H9 (cell line): ENCODE measurements around the gene REEP1. TPM values are rescaled to one million over a fixed set of nuclear protein-coding genes. Genes with fewer than 3 reads are reported as not detected.

Experiments used
- DNase-seq: peaks from one replicate; pipeline ENCODE4 v3.0.0-alpha.2; 2017
- H2AFZ ChIP-seq: one replicate; pipeline ENCODE4 v1.6.1; 2013; ENCODE audit warnings: mild to moderate bottlenecking, low read length, control low read depth, moderate library complexity
- H2AK5ac ChIP-seq: 2 replicates; pipeline ENCODE4 v1.6.1; 2013; ENCODE audit warnings: low read length, control low read depth, mixed read lengths; ENCODE audit not compliant: insufficient read length
- H2BK120ac ChIP-seq: one replicate; pipeline ENCODE4 v1.6.1; 2013; ENCODE audit warnings: low read depth, mild to moderate bottlenecking, low read length, control low read depth, inconsistent platforms; ENCODE audit not compliant: poor library complexity, severe bottlenecking
- H2BK12ac ChIP-seq: 2 replicates; pipeline ENCODE4 v1.6.1; 2013; ENCODE audit warnings: low read length, control low read depth, mixed read lengths, low read depth; ENCODE audit not compliant: insufficient read length
- H2BK15ac ChIP-seq: 2 replicates; pipeline ENCODE4 v1.6.1; 2013; ENCODE audit warnings: low read depth, low read length, control low read depth
- H2BK20ac ChIP-seq: one replicate; pipeline ENCODE4 v1.6.1; 2013; ENCODE audit warnings: low read depth, mild to moderate bottlenecking, low read length, control low read depth, inconsistent platforms; ENCODE audit not compliant: poor library complexity, severe bottlenecking
- H2BK5ac ChIP-seq: 2 replicates; pipeline ENCODE4 v1.6.1; 2013; ENCODE audit warnings: low read length, control low read depth, mixed read lengths; ENCODE audit not compliant: insufficient read length
- H3K14ac ChIP-seq: 2 replicates; pipeline ENCODE4 v1.6.1; 2013; ENCODE audit warnings: low read length, control low read depth; ENCODE audit not compliant: insufficient read depth
- H3K18ac ChIP-seq: 2 replicates; pipeline ENCODE4 v1.6.1; 2013; ENCODE audit warnings: low read depth, mild to moderate bottlenecking, mixed read lengths, low read length, control low read depth; ENCODE audit not compliant: insufficient read length
- H3K23ac ChIP-seq: 2 replicates; pipeline ENCODE4 v1.6.1; 2013; ENCODE audit warnings: low read length, control low read depth, mixed read lengths, low read depth; ENCODE audit not compliant: insufficient read length
- H3K23me2 ChIP-seq: 2 replicates; pipeline ENCODE4 v1.6.1; 2013; ENCODE audit warnings: low read depth, mild to moderate bottlenecking, mixed read lengths, low read length, control low read depth; ENCODE audit not compliant: insufficient read length, poor library complexity, severe bottlenecking
- H3K27ac ChIP-seq: 2 replicates; pipeline ENCODE4 v1.5.1; 2013; ENCODE audit warnings: low read length, control low read depth, mixed read lengths, low read depth; ENCODE audit not compliant: insufficient read length
- H3K27me3 ChIP-seq: 2 replicates; pipeline ENCODE4 v1.6.1; 2013; ENCODE audit warnings: low read length, control low read depth, inconsistent platforms; ENCODE audit not compliant: insufficient read depth
- H3K4ac ChIP-seq: 2 replicates; pipeline ENCODE4 v1.6.1; 2013; ENCODE audit warnings: low read depth, mild to moderate bottlenecking, control low read depth, inconsistent platforms, low read length, moderate library complexity
- H3K4me1 ChIP-seq: 2 replicates; pipeline ENCODE4 v1.6.1; 2013; ENCODE audit warnings: low read length, control low read depth, inconsistent platforms; ENCODE audit not compliant: insufficient read depth
- H3K4me2 ChIP-seq: 2 replicates; pipeline ENCODE4 v1.6.1; 2013; ENCODE audit warnings: low read length, control low read depth, mixed read lengths; ENCODE audit not compliant: insufficient read length, insufficient read depth
- H3K56ac ChIP-seq: 2 replicates; pipeline ENCODE4 v1.6.1; 2013; ENCODE audit warnings: low read depth, mild to moderate bottlenecking, mixed read lengths, low read length, control low read depth; ENCODE audit not compliant: insufficient read length
- H3K79me1 ChIP-seq: 2 replicates; pipeline ENCODE4 v1.6.1; 2013; ENCODE audit warnings: low read depth, mild to moderate bottlenecking, moderate library complexity, low read length, control low read depth, inconsistent platforms; ENCODE audit not compliant: insufficient read depth, poor library complexity, severe bottlenecking
- H3K79me2 ChIP-seq: 2 replicates; pipeline ENCODE4 v1.6.1; 2013; ENCODE audit warnings: low read length, control low read depth, inconsistent platforms; ENCODE audit not compliant: insufficient read depth
- H3K9ac ChIP-seq: 2 replicates; pipeline ENCODE4 v1.6.1; 2013; ENCODE audit warnings: low read length, control low read depth, mixed read lengths; ENCODE audit not compliant: insufficient read length; ENCODE audit errors: extremely low read depth
- H3K9me3 ChIP-seq: one replicate; pipeline ENCODE4 v1.6.1; 2013; ENCODE audit warnings: low read depth, low read length, inconsistent platforms; ENCODE audit not compliant: control insufficient read depth
- H3T11ph ChIP-seq: one replicate; pipeline ENCODE4 v1.6.1; 2013; ENCODE audit warnings: mild to moderate bottlenecking, low read length, control low read depth, inconsistent platforms
- H4K20me1 ChIP-seq: one replicate; pipeline ENCODE4 v1.6.1; 2013; ENCODE audit not compliant: control insufficient read depth, insufficient read length, insufficient read depth
- H4K5ac ChIP-seq: 2 replicates; pipeline ENCODE4 v1.6.1; 2013; ENCODE audit warnings: low read depth, mild to moderate bottlenecking, mixed read lengths, low read length, control low read depth; ENCODE audit not compliant: insufficient read length
- H4K8ac ChIP-seq: replicated peaks from 2 replicates; pipeline ENCODE4 v1.6.1; 2013; ENCODE audit warnings: low read length, control low read depth, mixed read lengths, low read depth; ENCODE audit not compliant: insufficient read length
- H4K91ac ChIP-seq: 2 replicates; pipeline ENCODE4 v1.6.1; 2013; ENCODE audit warnings: low read depth, mild to moderate bottlenecking, moderate library complexity, mixed read lengths, low read length, control low read depth; ENCODE audit not compliant: insufficient read length
- H3K27ac Mint-ChIP-seq, 3 experiments: 2 replicates in 2 of 3; 3 replicates in 1 of 3; pipeline ENCODE4 v1.8.0; 2020 to 2021; ENCODE audit warnings: mixed read lengths in 3 of 3, mild to moderate bottlenecking in 1 of 3, moderate library complexity in 1 of 3
- H3K27me3 Mint-ChIP-seq: 2 replicates; pipeline ENCODE4 v1.8.0; 2021; ENCODE audit warnings: low read depth, mild to moderate bottlenecking, moderate library complexity, mixed read lengths
- H3K36me3 Mint-ChIP-seq, 3 experiments: 2 replicates in 2 of 3; 3 replicates in 1 of 3; pipeline ENCODE4 v1.8.0; 2020 to 2021; ENCODE audit warnings: low read depth in 3 of 3, mixed read lengths in 3 of 3; ENCODE audit not compliant: insufficient read depth in 1 of 3
- H3K4me1 Mint-ChIP-seq, 2 experiments: 2 replicates each; pipeline ENCODE4 v1.8.0; 2020; ENCODE audit warnings: mixed read lengths in 2 of 2
- H3K4me3 Mint-ChIP-seq, 2 experiments: 2 replicates in 1 of 2; 3 replicates in 1 of 2; pipeline ENCODE4 v1.8.0; 2020 to 2021; ENCODE audit warnings: mild to moderate bottlenecking in 2 of 2, mixed read lengths in 2 of 2, moderate library complexity in 1 of 2
- H3K9me3 Mint-ChIP-seq, 2 experiments: 2 replicates in 1 of 2; 3 replicates in 1 of 2; pipeline ENCODE4 v1.8.0; 2020; ENCODE audit warnings: mild to moderate bottlenecking in 2 of 2, mixed read lengths in 2 of 2, moderate library complexity in 1 of 2
- WGBS: extraction: QIAGEN DNeasy Blood & Tissue Kit; methylation state at CpG from one replicate; pipeline ENCODE4 v1.1.7; 2013; ENCODE audit warnings: missing lambda C conversion rate, low lambda C conversion rate, mixed read lengths; ENCODE audit not compliant: insufficient read length; ENCODE audit errors: extremely low coverage; 5-methylcytosine and 5-hydroxymethylcytosine counted together
- total RNA-seq: library from RNA; stranded (reverse); gene quantifications from 2 replicates; pipeline ENCODE4 v1.2.1, GENCODE V29; 2021
- TF ChIP-seq, protein P1 (sequence below): fragments of 200-600 bp; sonication (generic); conservative IDR thresholded peaks from 3 replicates; pipeline ENCODE4 v1.8.0; 2021; ENCODE audit warnings: antibody characterized with exemption, mild to moderate bottlenecking

Gene REEP1
- total RNA-seq, 1 experiment from 2014 or later = 1.3 TPM

DNA sequence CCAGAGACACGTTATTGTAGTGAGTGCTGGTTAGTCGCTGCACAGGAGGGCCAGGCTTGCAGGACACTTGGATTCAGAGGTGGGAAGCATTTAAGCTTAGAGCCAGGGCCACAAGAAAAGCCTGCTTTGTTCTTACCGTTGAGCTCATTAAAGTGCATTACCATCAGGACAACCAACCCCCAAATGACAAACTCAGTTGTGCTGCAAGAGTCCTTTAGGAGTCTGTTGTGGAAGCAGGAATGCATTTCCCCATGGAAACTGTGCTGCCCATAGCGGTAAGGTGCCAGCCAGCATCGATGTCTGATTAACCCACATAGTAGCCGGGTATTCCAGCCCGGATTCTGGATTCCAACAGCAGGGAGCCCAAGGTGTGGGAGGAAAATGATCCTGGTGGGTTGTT, 23.4 kb upstream of the REEP1 start:
- WGBS = no CpG with 5 or more reads among the region's 7 CpGs
- H3K27ac Mint-ChIP-seq = peak overlapping the region in 1 of 3 experiments; percentile 85; a peak in 2 of 7 replicates
- H3K4me3 Mint-ChIP-seq = no peak overlapping the region; a peak in 1 of 5 replicates
- no peaks in the 10 kb centered on the region for H3K9me3 Mint-ChIP-seq
- H2BK120ac ChIP-seq = no peak overlapping the region
- H3K56ac ChIP-seq = no peak overlapping the region
- H4K5ac ChIP-seq = no peak overlapping the region
- no peak overlapping the region for H3K18ac ChIP-seq
- H3K4me1 ChIP-seq = peaks cover 5% of the 10 kb centered on the region; the same call in 1 of the 2 replicates
- no peaks in the 10 kb centered on the region for H3K36me3 Mint-ChIP-seq
- H3K27me3 ChIP-seq = no peaks in the 10 kb centered on the region
- no peak overlapping the region for H4K91ac ChIP-seq
- H4K20me1 ChIP-seq = no peaks in the 10 kb centered on the region
- no peak overlapping the region for H3K4me2 ChIP-seq
- no peak overlapping the region for H2BK12ac ChIP-seq
- H3K23me2 ChIP-seq = no peaks in the 10 kb centered on the region
- no peak overlapping the region for H2AFZ ChIP-seq
- H3K79me2 ChIP-seq = no peaks in the 10 kb centered on the region
- H2BK15ac ChIP-seq = no peak overlapping the region
- no peak overlapping the region for H3K23ac ChIP-seq
- no peak overlapping the region for H2AK5ac ChIP-seq
- H2BK5ac ChIP-seq = no peak overlapping the region
- H3T11ph ChIP-seq = no peak overlapping the region
- no peaks in the 10 kb centered on the region for H3K9me3 ChIP-seq
- H2BK20ac ChIP-seq = no peak overlapping the region
- peaks cover 9 to 11% of the 10 kb centered on the region in 2 experiments for H3K4me1 Mint-ChIP-seq
- no peak for DNase-seq
- H3K27me3 Mint-ChIP-seq = peaks cover 4% of the 10 kb centered on the region
- no peaks in the 10 kb centered on the region for H3K79me1 ChIP-seq
- TF ChIP-seq, protein P1, sequence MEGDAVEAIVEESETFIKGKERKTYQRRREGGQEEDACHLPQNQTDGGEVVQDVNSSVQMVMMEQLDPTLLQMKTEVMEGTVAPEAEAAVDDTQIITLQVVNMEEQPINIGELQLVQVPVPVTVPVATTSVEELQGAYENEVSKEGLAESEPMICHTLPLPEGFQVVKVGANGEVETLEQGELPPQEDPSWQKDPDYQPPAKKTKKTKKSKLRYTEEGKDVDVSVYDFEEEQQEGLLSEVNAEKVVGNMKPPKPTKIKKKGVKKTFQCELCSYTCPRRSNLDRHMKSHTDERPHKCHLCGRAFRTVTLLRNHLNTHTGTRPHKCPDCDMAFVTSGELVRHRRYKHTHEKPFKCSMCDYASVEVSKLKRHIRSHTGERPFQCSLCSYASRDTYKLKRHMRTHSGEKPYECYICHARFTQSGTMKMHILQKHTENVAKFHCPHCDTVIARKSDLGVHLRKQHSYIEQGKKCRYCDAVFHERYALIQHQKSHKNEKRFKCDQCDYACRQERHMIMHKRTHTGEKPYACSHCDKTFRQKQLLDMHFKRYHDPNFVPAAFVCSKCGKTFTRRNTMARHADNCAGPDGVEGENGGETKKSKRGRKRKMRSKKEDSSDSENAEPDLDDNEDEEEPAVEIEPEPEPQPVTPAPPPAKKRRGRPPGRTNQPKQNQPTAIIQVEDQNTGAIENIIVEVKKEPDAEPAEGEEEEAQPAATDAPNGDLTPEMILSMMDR = no peak
- no peak overlapping the region for H3K27ac ChIP-seq
- no peak overlapping the region for H3K9ac ChIP-seq
- H3K14ac ChIP-seq = no peak overlapping the region
- no peak overlapping the region for H3K4ac ChIP-seq
- no peak overlapping the region for H4K8ac ChIP-seq
